ENCODE data around the gene SLC19A1.
"Not testable (repeated sequence)": the region's sequence is repeated elsewhere in the genome, so short reads cannot be mapped to it uniquely, and the experiment has no call there.

SLC19A1 gene

GRCh38 chr21:45504516-45505415, 37.5 kb downstream of the SLC19A1 start:
- Histone ChIP-seq H3K4me1 (ENCODE audit: control insufficient read depth in 1 of 2, insufficient read depth in 1 of 2, low read depth in 1 of 2, low read length in 1 of 2) (peaks cover 3 to 38% of the 10 kb centered on the region in 2 experiments), H3K27ac (peak overlapping the region; percentile 79)

GRCh38 chr21:45504021-45504515, 38.2 kb downstream of the SLC19A1 start:
- Histone ChIP-seq H3K27me3 (no peaks in the 10 kb centered on the region), H3K27ac (no peak overlapping the region), H3K4me3 (ENCODE audit: low read depth in 1 of 2, low read length in 1 of 2) (no peak overlapping the region), H3K9me3 (no peaks in the 10 kb centered on the region), H3K4me1 (ENCODE audit: control insufficient read depth in 1 of 2, insufficient read depth in 1 of 2, low read depth in 1 of 2, low read length in 1 of 2) (peaks cover 3 to 31% of the 10 kb centered on the region in 2 experiments), H3K36me3 (peaks cover 50% of the 10 kb centered on the region)
- TF ChIP-seq CTCF (IDR thresholded peaks at IDR 0.05): no peak

More at GRCh38 chr21:45504516-45505415, 37.5 kb downstream of the SLC19A1 start:
- Histone ChIP-seq H3K36me3 (peaks cover 51% of the 10 kb centered on the region), H3K27me3 (no peaks in the 10 kb centered on the region), H3K9me3 (no peaks in the 10 kb centered on the region), H3K4me3 (ENCODE audit: low read depth in 1 of 2, low read length in 1 of 2) (no peak overlapping the region)
- no peak for TF ChIP-seq CTCF (IDR thresholded peaks at IDR 0.05)

- H3K9me3 ChIP-seq; H3K27ac ChIP-seq; H3K4me3 ChIP-seq (ENCODE audit: low read depth in 1 of 2, low read length in 1 of 2); H3K27me3 ChIP-seq: not testable (repeated sequence)
- Histone ChIP-seq H3K4me1 (ENCODE audit: control insufficient read depth in 1 of 2, insufficient read depth in 1 of 2, low read depth in 1 of 2, low read length in 1 of 2) (peaks cover 3 to 23% of the 10 kb centered on the region in 2 experiments), H3K36me3 (peaks cover 50% of the 10 kb centered on the region)
Observed at GRCh38 chr21:45503226-45503625, 39.0 kb downstream of the SLC19A1 start.

- TF ChIP-seq CTCF (IDR thresholded peaks at IDR 0.05): no peak
- Histone ChIP-seq H3K4me1 (ENCODE audit: control insufficient read depth in 1 of 2, insufficient read depth in 1 of 2, low read depth in 1 of 2, low read length in 1 of 2) (peaks cover 0 to 17% of the 10 kb centered on the region in 2 experiments), H3K36me3 (peaks cover 50% of the 10 kb centered on the region), H3K4me3 (ENCODE audit: low read depth in 1 of 2, low read length in 1 of 2) (no peak overlapping the region), H3K27me3 (no peaks in the 10 kb centered on the region), H3K27ac (peak overlapping the region; percentile 55), H3K9me3 (no peaks in the 10 kb centered on the region)
Observed at GRCh38 chr21:45502600-45502999, 39.6 kb downstream of the SLC19A1 start.

- no peak for TF ChIP-seq CTCF (IDR thresholded peaks at IDR 0.05)
- Histone ChIP-seq H3K4me1 (ENCODE audit: control insufficient read depth in 1 of 2, insufficient read depth in 1 of 2, low read depth in 1 of 2, low read length in 1 of 2) (peaks cover 0 to 12% of the 10 kb centered on the region in 2 experiments), H3K36me3 (peaks cover 54% of the 10 kb centered on the region), H3K27me3 (no peaks in the 10 kb centered on the region), H3K27ac (peak overlapping the region; percentile 55), H3K9me3 (no peaks in the 10 kb centered on the region), H3K4me3 (ENCODE audit: low read depth in 1 of 2, low read length in 1 of 2) (no peak overlapping the region)
Observed at GRCh38 chr21:45502006-45502345, 40.3 kb downstream of the SLC19A1 start.

- not testable (repeated sequence) for H3K4me3 ChIP-seq (ENCODE audit: low read depth in 1 of 2, low read length in 1 of 2); H3K27me3 ChIP-seq; H3K9me3 ChIP-seq; H3K4me1 ChIP-seq (ENCODE audit: control insufficient read depth in 1 of 2, insufficient read depth in 1 of 2, low read depth in 1 of 2, low read length in 1 of 2)
- Histone ChIP-seq H3K36me3 (peaks cover 54% of the 10 kb centered on the region), H3K27ac (peak overlapping the region; percentile 45)
Observed at GRCh38 chr21:45501081-45502005, 40.9 kb downstream of the SLC19A1 start.

All from neutrophil (primary cell).